ENCODE measurements around the gene GREB1. TPM values are rescaled to one million over a fixed set of nuclear protein-coding genes. Genes with fewer than 3 reads are reported as not detected.

GREB1 gene
- total and polyA plus RNA-seq, 2 of the 13 experiments (the other 11 are each of a cell fraction or from before 2014, with no cell fraction given), result 31.3 to 61.2 TPM

GRCh38 chr2:11658208-11659114 lies 124.6 kb downstream of the GREB1 start (continued):
- TF ChIP-seq ZHX2 (IDR thresholded peaks at IDR 0.05; ENCODE audit: low read depth), result no peak
- TF ChIP-seq ZHX2 (CRISPR knock-in tag; IDR thresholded peaks at IDR 0.05; ENCODE audit: borderline replicate concordance), result no peak
- no peak for TF ChIP-seq POLR2G (IDR thresholded peaks at IDR 0.05; ENCODE audit: low read depth, low read length)
- no peak for TF ChIP-seq THAP9 (CRISPR knock-in tag; IDR thresholded peaks at IDR 0.05; ENCODE audit: borderline replicate concordance)
- TF ChIP-seq PCBP1 (IDR thresholded peaks at IDR 0.05; ENCODE audit: borderline replicate concordance, low read depth, low read length), result no peak
- no peak for TF ChIP-seq EP300 (IDR thresholded peaks at IDR 0.05; ENCODE audit: low read depth in 2 of 2, low read length in 2 of 2)
- no peak for TF ChIP-seq EP300 (CRISPR knock-in tag; IDR thresholded peaks at IDR 0.05; ENCODE audit: borderline replicate concordance)
- TF ChIP-seq ZNF629 (CRISPR knock-in tag; conservative IDR thresholded peaks at IDR 0.05), result no peak
- no peak for TF ChIP-seq MNT (IDR thresholded peaks at IDR 0.05)
- TF ChIP-seq ATF1 (CRISPR knock-in tag; IDR thresholded peaks at IDR 0.05), result no peak
- no peak for TF ChIP-seq ZNF800 (CRISPR knock-in tag; IDR thresholded peaks at IDR 0.05)
- TF ChIP-seq PATZ1 (CRISPR knock-in tag; IDR thresholded peaks at IDR 0.05), result no peak
- TF ChIP-seq CHD2 (IDR thresholded peaks at IDR 0.05; ENCODE audit: low read depth, low read length), result no peak

All from HepG2 (cell line).